D721Med (cell line): ENCODE data around the gene BTBD1.

Source experiments
- DNase-seq: peaks from one replicate; pipeline ENCODE4 v3.0.0; 2011; ENCODE audit warnings: low spot score; ENCODE audit not compliant: insufficient read length
- FAIRE-seq: peaks from 2 replicates; lab custom pipeline; 2011; peaks lifted over from hg19 to GRCh38; lab: Jason Lieb, UNC
- TF ChIP-seq, protein P1 (sequence below): IDR thresholded peaks from 2 replicates; pipeline ENCODE4 v1.5.1; 2012; ENCODE audit warnings: mild to moderate bottlenecking, control low read depth; ENCODE audit not compliant: insufficient read depth; ENCODE audit errors: missing control alignments

BTBD1 gene

DNA sequence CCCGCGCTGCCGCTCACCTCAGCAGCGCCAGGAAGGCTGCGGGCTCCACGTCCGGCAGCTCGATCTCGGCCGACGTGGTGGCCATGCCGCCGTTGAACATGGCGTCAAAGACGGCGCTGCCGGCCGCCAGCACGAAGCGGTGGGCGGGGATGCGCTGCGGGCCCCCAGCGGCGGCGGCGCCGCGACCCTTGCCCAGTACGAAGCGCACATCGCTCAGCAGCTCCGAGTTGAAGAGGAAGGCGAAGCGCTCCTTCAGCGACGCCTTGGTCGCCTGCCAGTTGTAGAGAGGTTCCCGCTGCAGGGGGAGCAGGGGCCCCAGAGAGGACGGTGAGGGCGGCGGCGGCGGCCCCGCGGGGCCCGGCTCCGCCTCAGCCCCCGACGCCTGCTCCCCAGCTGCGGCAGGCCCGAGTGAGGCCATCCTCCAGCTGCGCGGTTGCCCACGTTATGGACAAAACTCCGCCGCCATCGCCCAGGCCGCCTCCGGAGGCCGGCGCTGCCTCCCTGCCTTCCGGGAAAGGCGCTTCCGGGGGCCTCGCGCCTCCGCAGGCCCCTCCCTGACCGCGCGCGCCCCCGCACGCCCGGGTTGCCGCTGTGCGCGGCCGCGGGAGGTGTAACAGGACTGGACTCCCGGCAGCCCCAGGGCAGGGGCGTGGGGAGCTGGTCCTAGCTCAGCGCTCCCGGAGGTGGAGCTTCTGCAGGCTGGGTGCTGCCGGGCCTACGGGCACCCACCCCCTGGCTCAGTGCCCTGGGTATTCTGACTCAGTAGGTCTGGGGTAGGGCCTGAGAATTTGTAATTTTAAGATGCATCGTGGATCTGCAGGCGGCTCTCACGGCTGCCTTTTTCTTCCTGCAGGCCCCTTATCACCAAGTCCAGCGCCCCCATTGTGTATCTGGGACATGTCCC, at the start of gene BTBD1:
Gene BTBD1 (minus strand): TSS at position 519 of the 904 bp plus-strand sequence. CDS start 101 bp downstream, at position 418.
- DNase-seq (peak; percentile 89), FAIRE-seq (no peak)
- TF ChIP-seq, protein P1, sequence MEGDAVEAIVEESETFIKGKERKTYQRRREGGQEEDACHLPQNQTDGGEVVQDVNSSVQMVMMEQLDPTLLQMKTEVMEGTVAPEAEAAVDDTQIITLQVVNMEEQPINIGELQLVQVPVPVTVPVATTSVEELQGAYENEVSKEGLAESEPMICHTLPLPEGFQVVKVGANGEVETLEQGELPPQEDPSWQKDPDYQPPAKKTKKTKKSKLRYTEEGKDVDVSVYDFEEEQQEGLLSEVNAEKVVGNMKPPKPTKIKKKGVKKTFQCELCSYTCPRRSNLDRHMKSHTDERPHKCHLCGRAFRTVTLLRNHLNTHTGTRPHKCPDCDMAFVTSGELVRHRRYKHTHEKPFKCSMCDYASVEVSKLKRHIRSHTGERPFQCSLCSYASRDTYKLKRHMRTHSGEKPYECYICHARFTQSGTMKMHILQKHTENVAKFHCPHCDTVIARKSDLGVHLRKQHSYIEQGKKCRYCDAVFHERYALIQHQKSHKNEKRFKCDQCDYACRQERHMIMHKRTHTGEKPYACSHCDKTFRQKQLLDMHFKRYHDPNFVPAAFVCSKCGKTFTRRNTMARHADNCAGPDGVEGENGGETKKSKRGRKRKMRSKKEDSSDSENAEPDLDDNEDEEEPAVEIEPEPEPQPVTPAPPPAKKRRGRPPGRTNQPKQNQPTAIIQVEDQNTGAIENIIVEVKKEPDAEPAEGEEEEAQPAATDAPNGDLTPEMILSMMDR: no peak

DNA sequence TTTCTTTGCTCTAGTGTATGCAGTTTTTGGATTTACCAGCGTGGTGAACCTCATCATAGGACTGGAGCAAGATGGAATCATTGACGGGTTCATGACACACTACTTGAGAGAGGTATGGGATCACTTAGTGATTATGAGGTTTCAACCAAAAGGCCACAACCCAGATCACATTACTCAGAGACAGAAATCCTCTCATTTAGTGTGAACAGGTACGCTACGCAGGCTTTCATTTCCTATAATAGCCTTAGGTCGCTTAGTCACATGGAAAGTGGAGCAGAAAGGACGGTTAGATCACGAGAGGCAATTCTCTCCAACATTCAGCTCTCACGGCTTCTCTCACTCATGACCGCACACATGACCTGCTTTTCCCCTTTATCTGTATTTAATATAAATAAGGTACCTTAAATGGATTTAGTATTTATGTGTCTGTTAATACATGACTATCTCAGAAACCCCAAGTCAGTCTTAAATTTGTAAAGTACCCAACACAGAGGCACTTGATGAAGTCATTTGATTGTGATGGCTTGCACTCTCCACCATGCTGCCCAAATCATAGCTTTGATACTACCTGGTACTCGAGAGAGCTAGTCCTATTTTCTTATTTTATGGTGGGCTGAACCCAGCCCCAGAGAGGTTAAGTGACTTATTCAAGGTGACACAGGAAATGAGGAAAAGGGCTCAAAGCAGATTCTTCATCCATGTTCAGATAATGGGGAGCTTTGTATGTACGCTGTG, 48.9 kb upstream of the BTBD1 start:
- no peak for FAIRE-seq
- no peak for DNase-seq
- TF ChIP-seq, protein P1: no peak

DNA sequence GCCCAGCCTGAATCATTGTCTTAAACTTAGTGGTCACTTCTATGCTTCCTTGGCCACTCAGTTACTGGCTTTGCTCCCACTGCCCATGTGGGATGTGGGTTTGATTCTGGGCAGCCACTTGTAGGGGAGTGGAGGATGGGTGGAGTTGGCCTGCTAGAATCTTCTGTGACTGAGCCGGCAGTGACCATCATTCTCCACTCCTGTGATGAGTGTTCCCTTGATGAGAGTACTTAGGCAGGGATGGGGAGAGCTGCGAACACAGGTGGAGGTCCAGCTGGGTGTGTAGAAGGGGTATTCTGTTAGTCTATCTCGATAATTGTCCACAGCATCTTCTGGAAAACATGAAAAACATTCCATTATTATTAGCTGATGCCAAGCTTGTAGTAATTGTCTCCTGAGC, 48.4 kb upstream of the BTBD1 start:
- FAIRE-seq: no peak
- TF ChIP-seq, protein P1: no peak
- no peak for DNase-seq

DNA sequence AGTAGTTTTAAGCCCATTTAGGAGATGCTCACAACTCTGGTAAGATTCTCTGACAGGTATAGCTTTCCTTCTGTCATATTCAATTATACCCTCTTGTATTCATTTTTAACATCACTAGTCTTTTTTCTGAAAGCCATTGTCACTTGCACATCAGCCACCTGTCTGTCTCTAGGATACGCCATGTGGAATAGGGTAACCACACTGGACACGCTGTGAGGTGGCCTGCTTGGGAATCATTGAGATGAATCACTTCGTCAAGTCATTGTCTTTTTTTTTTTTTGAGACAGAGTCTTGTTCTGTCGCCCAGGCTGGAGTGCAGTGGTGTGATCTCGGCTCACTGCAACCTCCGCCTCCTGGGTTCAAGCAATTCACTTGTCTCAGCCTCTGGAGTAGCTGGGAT, 47.8 kb upstream of the BTBD1 start:
- TF ChIP-seq, protein P1: no peak
- no peak for DNase-seq
- FAIRE-seq: no peak

DNA sequence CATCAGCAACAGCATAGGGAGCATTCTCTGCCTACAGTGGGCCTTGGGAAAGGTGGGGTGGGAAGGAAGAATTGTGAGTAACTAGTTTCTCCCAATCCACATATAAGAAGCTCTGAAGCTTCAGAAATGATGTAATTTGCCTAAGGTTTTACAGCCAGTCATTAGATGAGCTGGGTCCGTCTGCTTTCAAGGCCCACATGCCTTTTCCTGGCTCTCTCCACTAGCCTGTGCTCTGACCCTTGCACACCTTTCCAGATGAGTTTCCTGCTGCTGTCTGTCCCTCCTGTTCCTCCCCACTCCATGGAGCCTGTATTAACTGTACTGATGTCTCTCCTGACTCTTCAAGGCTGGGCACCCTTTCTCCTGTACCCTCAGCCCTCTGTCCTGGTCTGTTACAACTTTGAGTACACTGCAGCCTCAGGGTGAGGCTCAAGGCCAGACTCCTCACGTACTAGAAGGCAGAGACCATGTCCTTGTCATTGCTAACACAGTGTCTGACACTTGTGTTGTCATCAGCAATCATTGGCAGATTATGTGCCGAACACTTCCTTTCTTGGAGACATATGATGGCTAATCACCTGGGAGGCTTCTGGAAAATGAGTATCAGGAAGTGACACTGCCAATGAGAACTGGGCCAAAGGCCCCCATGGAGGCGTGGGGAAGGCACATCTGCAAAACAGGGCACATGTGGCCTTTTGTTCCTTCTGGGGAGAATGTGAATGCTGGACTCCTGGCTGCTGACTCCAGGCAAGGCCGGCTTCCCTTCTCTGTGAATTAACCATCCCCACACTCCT, 47.0 kb upstream of the BTBD1 start:
- DNase-seq (no peak), FAIRE-seq (no peak)
- TF ChIP-seq, protein P1: no peak

DNA sequence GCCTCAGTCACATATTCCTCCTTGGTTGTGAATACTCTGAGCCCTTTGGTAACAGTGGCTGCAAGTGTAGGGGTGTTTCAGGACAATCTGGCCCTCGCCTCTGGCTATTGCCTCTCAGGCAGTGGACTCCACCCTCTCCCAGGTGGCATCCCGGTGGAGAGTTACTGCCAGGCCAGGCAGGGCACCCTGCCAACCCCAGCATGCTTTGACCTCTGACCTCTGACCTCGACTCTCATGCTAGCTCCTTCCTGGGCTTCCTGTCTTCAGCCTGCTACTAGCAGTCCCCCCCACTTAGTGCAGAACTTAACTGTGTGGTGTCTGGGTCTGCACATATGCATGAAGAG, 45.9 kb upstream of the BTBD1 start:
- no peak for FAIRE-seq
- DNase-seq: no peak

More for the DNA sequence above, 45.9 kb upstream of the BTBD1 start:
- TF ChIP-seq, protein P1: no peak
